Epithelial cell of proximal tubule (primary cell): ENCODE measurements around the gene NEDD9. TPM values are rescaled to one million over a fixed set of nuclear protein-coding genes. Genes with fewer than 3 reads are reported as not detected.

ENCODE experiments used
- DNase-seq: peaks from one replicate; pipeline ENCODE4 v3.0.0-alpha.2; 2011; ENCODE audit warnings: low read depth
- H3K4me3 ChIP-seq: 2 replicates; pipeline ENCODE4 v1.5.1; 2011; ENCODE audit warnings: low read depth, mild to moderate bottlenecking, low read length
- CTCF ChIP-seq: conservative IDR thresholded peaks from 2 replicates; pipeline ENCODE4 v1.5.1; 2012; ENCODE audit warnings: low read depth, mild to moderate bottlenecking, low read length
- total RNA-seq: library from RNA; depleted of rRNA; stranded (reverse); fragments of >200 nt; gene quantifications from 2 replicates; pipeline ENCODE4 v1.2.3, GENCODE V29; 2015

Gene NEDD9
- total RNA-seq, 1 donor from 2014 or later: 35.1 TPM

DNA sequence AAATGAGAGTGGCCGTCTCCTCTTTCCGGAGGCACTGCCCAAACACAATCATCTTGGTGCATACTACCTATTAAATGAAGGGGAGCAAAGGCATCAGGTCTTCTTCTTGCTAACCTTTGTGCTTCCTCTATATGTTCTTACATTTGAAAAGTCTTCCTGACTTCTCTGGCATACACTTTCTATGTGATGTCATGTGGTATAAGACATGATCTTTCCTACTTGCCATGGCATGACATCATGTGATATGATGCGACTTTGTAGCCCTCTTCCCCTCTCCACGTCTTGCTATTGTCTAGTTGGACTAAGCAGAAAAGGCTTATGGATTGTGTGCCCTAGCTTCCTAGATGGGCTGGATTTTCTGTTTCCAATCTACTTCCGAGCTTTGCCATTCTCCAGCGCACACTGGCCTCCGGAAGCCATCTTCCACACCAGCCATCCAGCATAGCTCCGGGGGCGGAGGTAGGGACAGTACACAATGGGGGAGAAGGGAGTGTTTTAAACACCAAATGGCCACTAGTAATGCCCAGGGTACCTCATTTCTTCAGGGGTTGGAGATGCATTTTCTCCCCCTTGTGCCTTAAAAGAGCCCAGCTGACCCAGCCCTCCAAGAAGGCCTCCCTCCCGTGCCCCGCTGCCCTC lies 8.8 kb upstream of the NEDD9 start:
- no peak for TF ChIP-seq CTCF
- no peak overlapping the region for H3K4me3 ChIP-seq
- no peak for DNase-seq

DNA sequence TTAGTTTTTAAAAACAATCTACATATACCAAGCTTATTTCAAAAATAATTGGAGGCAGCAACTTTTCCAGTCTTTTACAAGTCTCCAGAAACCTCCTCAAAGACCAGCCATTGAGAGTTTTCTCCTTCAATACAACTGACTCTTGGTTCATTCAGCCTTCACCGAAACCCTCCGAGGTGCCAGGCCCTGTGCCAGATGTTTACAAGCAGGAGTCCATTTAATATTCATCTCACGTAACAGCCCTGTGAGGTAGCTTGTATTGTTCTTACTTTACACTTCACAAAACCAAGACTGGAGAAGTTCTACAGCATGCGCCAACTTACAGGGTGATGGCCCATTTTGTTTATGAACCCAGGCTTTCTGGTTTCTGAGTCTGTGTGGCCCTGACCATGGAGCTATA lies 5.5 kb upstream of the NEDD9 start:
- TF ChIP-seq CTCF: no peak
- no peak for DNase-seq

DNA sequence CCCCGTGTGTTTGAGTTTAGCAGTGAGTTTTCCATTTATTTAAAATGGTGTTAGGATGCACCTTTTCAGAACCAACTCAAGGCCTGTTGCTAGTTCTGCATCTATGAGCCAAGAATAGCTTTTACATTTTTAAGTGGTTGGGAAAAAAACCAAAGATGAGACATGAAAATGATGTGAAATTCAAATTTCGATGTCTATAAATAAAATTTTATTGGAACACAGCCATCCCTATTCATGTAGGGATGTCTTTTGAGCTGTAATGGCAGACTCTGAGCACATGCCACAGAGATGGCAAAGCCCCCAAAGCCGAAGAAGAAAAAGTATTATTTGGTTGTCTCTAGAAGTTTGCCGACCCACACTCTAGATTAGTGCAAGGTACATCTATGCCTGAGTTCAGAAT lies 5.0 kb upstream of the NEDD9 start:
- TF ChIP-seq CTCF: no peak
- no peak overlapping the region for H3K4me3 ChIP-seq
- no peak for DNase-seq

More for the DNA sequence above, 5.5 kb upstream of the NEDD9 start:
- no peak overlapping the region for H3K4me3 ChIP-seq

GRCh38 chr6:11236915-11237314 lies 4.4 kb upstream of the NEDD9 start:
- TF ChIP-seq CTCF: no peak
- no peak overlapping the region for H3K4me3 ChIP-seq
- DNase-seq: no peak

DNA sequence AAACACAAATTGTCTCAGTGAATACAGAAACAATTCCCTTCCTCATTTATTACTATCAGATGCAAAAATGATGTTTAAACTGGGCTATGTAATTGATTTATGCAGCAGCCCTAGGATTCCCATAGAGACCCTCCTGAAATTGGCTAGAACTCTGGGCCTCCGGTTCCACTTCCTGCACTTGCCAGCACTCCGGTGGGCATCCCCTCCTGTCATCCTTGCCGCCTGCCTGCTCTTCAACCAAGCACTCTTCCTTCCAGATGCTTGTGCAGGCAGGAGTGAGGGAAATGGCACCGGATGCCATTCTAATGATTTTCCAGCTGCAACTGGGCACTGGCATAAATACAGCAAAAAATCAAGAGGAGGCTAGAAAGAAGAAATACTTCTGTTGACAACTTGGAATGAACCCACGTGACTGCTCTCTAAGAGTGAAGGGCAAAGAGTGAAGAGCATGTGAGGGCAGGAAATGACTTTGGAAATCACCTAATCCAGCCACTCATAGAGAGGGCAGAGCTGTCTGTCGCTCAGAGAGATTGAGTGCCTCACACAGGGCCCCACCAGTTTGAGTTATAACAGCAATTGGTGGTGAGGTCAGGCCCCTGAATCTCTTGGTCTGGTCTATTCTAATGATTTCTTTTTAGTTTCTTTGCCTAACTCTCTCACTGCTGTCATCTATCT lies 3.7 kb upstream of the NEDD9 start:
- DNase-seq: no peak
- no peak for TF ChIP-seq CTCF
- no peak overlapping the region for H3K4me3 ChIP-seq

- TF ChIP-seq CTCF: no peak
- no peak overlapping the region for H3K4me3 ChIP-seq
- no peak for DNase-seq
Measured at GRCh38 chr6:11235062-11235461, 2.6 kb upstream of the NEDD9 start.
